HUES64 (cell line): ENCODE data around the gene ACBD5.
A peak's percentile ranks its signal among the peaks of the same experiment; 100 is the strongest.

Experiments
- H3K27ac ChIP-seq: 2 replicates; pipeline ENCODE4 v1.7.0; 2013; ENCODE audit warnings: low read depth, low read length, inconsistent platforms
- H3K27me3 ChIP-seq: 2 replicates; pipeline ENCODE4 v1.6.1; 2013; ENCODE audit warnings: mild to moderate bottlenecking, low read length; ENCODE audit not compliant: insufficient read depth
- H3K36me3 ChIP-seq: 2 replicates; pipeline ENCODE4 v1.6.1; 2013; ENCODE audit warnings: mild to moderate bottlenecking, low read length; ENCODE audit not compliant: insufficient read depth
- H3K4me1 ChIP-seq: 2 replicates; pipeline ENCODE4 v1.6.1; 2013; ENCODE audit warnings: mild to moderate bottlenecking, low read length, moderate library complexity; ENCODE audit not compliant: insufficient read depth
- H3K4me3 ChIP-seq: 2 replicates; pipeline ENCODE4 v1.5.1; 2013; ENCODE audit warnings: mild to moderate bottlenecking, low read length, moderate library complexity
- H3K9ac ChIP-seq: 2 replicates; pipeline ENCODE4 v1.6.1; 2013; ENCODE audit warnings: mild to moderate bottlenecking, low read depth, low read length
- H3K9me3 ChIP-seq: 2 replicates; pipeline ENCODE4 v1.6.1; 2013; ENCODE audit warnings: low read depth, low read length; ENCODE audit not compliant: insufficient read depth
- WGBS: fragments of 150-250, 120-280 bp; methylation state at CpG from one replicate; pipeline ENCODE4 v1.1.7; 2013; ENCODE audit warnings: missing lambda C conversion rate; 5-methylcytosine and 5-hydroxymethylcytosine counted together

ACBD5 gene

GRCh38 chr10:27252267-27253000 lies 11.8 kb upstream of the ACBD5 start:
- Histone ChIP-seq H3K9ac (no peak overlapping the region), H3K27ac (no peak overlapping the region)
- whole genome bisulfite sequencing: 94% methylated on average over 62 of the region's 63 CpGs

DNA sequence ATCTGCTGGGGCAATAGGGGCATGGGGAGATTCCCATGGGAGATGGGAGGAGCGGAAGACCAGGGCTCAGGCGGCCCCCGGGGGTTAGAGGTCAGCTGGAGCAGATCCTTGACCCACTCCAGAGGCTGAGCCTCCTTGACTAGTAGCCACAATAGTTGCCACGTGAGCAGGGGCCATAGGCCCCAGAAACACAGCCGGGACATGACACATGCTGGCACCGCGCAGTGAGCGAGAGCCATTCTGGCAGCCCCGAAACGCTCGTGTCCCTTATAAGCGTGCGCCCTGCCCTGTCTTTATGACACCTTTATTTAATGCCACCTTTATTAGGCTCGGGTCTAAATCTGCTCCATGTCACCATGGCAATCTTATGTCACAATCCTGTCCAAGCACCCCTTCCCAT lies 11.0 kb upstream of the ACBD5 start:
- Histone ChIP-seq H3K36me3 (no peaks in the 10 kb centered on the region), H3K9ac (no peak overlapping the region), H3K27me3 (no peaks in the 10 kb centered on the region), H3K4me3 (no peak overlapping the region), H3K4me1 (0 out of 2 replicates have a peak, but pooled peaks cover 3% of the 10 kb centered on the region), H3K9me3 (no peaks in the 10 kb centered on the region), H3K27ac (no peak overlapping the region)
- 96% methylated on average over 14 of the region's 14 CpGs for WGBS

More at GRCh38 chr10:27252267-27253000, 11.8 kb upstream of the ACBD5 start:
- H3K9me3 ChIP-seq: no peaks in the 10 kb centered on the region
- no peaks in the 10 kb centered on the region for H3K4me1 ChIP-seq
- H3K27me3 ChIP-seq: peaks cover 6% of the 10 kb centered on the region
- H3K36me3 ChIP-seq: no peaks in the 10 kb centered on the region
- no peak overlapping the region for H3K4me3 ChIP-seq

DNA sequence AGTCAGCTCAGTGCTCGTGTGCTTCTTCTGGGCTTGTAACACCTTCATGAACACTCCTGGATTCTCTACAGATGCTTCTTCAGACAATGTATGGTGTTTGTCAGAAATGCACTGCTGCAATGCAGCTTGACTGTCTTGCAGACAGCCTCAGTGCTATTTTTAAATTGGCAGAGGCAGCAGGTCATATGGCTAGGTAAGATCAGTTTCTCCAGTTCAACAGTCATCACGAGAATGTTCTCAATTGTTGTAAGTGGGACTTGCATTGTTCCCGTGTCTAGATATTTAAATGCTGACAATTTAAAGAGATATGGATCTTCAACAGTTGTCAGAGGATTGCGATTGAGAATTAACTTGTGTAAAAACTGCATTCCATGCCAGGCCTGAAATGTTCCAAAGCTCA lies 7.6 kb upstream of the ACBD5 start:
- Histone ChIP-seq H3K4me1 (0 out of 2 replicates have a peak, but pooled peaks cover 3% of the 10 kb centered on the region), H3K9me3 (no peaks in the 10 kb centered on the region), H3K4me3 (no peak overlapping the region), H3K36me3 (no peaks in the 10 kb centered on the region), H3K9ac (no peak overlapping the region), H3K27ac (no peak overlapping the region), H3K27me3 (no peaks in the 10 kb centered on the region)
- 90% methylated on average over 4 of the region's 4 CpGs for WGBS

GRCh38 chr10:27247441-27247840 lies 6.8 kb upstream of the ACBD5 start:
- Histone ChIP-seq H3K36me3 (no peaks in the 10 kb centered on the region), H3K4me1 (0 out of 2 replicates have a peak, but pooled peaks cover 3% of the 10 kb centered on the region), H3K9me3 (no peaks in the 10 kb centered on the region), H3K9ac (no peak overlapping the region), H3K27me3 (no peaks in the 10 kb centered on the region), H3K27ac (no peak overlapping the region), H3K4me3 (no peak overlapping the region)
- WGBS: 90% methylated on average over 3 of the region's 3 CpGs

- Histone ChIP-seq H3K4me3 (no peak overlapping the region), H3K4me1 (0 out of 2 replicates have a peak, but pooled peaks cover 3% of the 10 kb centered on the region)
- WGBS: 92% methylated on average over 5 of the region's 5 CpGs
Observed at GRCh38 chr10:27247006-27247405, 6.4 kb upstream of the ACBD5 start.

GRCh38 chr10:27245836-27246235 lies 5.2 kb upstream of the ACBD5 start:
- Histone ChIP-seq H3K9ac (no peak overlapping the region), H3K9me3 (no peaks in the 10 kb centered on the region), H3K27me3 (no peaks in the 10 kb centered on the region), H3K27ac (no peak overlapping the region), H3K4me3 (no peak overlapping the region), H3K36me3 (no peaks in the 10 kb centered on the region), H3K4me1 (0 out of 2 replicates have a peak, but pooled peaks cover 3% of the 10 kb centered on the region)
- 82% methylated on average over 10 of the region's 11 CpGs for WGBS

More at GRCh38 chr10:27247006-27247405, 6.4 kb upstream of the ACBD5 start:
- Histone ChIP-seq H3K27ac (no peak overlapping the region), H3K27me3 (no peaks in the 10 kb centered on the region), H3K9ac (no peak overlapping the region), H3K9me3 (no peaks in the 10 kb centered on the region), H3K36me3 (no peaks in the 10 kb centered on the region)

DNA sequence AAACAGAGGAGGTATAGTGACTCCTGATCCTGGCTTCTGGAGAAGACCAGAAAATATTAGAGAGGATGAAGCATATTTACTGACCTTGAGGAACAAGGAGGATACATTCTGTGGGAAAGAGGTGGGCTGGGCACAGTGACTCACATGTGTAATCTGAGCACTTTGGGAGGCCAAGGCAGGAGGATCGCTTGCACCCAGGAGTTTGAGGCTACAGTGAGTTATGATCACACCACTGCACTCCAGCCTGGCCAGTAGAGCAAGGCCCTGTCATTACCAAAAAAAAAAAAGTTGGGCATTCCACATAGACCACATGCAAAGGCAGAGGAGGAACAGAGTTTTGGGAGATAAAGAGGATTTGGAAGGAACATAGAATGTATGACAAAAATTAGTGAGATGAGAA lies 4.4 kb upstream of the ACBD5 start:
- Histone ChIP-seq H3K27ac (no peak overlapping the region), H3K27me3 (no peaks in the 10 kb centered on the region), H3K9ac (no peak overlapping the region), H3K4me3 (no peak overlapping the region), H3K36me3 (no peaks in the 10 kb centered on the region), H3K4me1 (0 out of 2 replicates have a peak, but pooled peaks cover 3% of the 10 kb centered on the region), H3K9me3 (no peaks in the 10 kb centered on the region)
- WGBS: 85% methylated on average over 1 of the region's 1 CpG

DNA sequence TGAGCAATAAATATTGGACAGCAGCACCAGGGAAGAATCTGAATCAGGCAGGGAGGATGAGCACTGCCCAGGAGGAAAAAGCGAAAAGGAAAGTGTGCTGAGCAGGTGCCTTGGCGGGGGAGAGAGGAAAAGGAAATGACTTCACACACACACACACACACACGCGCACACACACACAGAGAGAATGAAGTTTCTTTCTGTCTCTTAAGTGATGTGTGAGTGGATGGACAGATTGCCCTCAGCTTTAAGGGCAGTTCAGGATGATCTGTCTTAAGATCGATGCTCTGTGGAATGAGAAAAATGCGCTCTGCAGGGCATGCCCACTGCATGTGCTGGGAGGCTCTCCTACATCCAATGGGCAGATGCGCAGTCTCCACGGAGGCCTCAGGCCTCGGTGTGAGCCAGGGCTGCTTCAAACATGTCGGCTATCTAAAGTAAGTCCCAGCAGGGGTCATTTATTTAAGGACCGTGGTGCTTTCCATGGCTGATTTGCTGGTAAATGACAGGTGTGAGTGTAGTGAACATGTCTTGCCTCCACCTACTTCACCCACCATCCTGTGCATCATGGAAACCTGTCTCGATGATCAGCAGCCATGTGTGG lies 2.5 kb upstream of the ACBD5 start:
- peak overlapping the region; percentile 94 for H3K4me3 ChIP-seq
- H3K9ac ChIP-seq: peak overlapping the region; percentile 75
- H3K27ac ChIP-seq: peak overlapping the region; percentile 82
- peaks cover 7% of the 10 kb centered on the region; the same call in 1 of the 2 replicates for H3K4me1 ChIP-seq
- 9% methylated on average over 10 of the region's 12 CpGs for WGBS
- no peaks in the 10 kb centered on the region for H3K9me3 ChIP-seq
- no peaks in the 10 kb centered on the region for H3K27me3 ChIP-seq
- no peaks in the 10 kb centered on the region for H3K36me3 ChIP-seq

- WGBS: under 1% methylated on average over 4 of the region's 6 CpGs
- H3K4me1 ChIP-seq: peaks cover 7% of the 10 kb centered on the region; the same call in 1 of the 2 replicates
- H3K9me3 ChIP-seq: no peaks in the 10 kb centered on the region
- H3K27ac ChIP-seq: peak overlapping the region; percentile 82
- H3K4me3 ChIP-seq: peak overlapping the region; percentile 94
- no peaks in the 10 kb centered on the region for H3K36me3 ChIP-seq
- H3K27me3 ChIP-seq: no peaks in the 10 kb centered on the region
- H3K9ac ChIP-seq: peak overlapping the region; percentile 75
Observed at GRCh38 chr10:27242473-27242950, 1.9 kb upstream of the ACBD5 start.

DNA sequence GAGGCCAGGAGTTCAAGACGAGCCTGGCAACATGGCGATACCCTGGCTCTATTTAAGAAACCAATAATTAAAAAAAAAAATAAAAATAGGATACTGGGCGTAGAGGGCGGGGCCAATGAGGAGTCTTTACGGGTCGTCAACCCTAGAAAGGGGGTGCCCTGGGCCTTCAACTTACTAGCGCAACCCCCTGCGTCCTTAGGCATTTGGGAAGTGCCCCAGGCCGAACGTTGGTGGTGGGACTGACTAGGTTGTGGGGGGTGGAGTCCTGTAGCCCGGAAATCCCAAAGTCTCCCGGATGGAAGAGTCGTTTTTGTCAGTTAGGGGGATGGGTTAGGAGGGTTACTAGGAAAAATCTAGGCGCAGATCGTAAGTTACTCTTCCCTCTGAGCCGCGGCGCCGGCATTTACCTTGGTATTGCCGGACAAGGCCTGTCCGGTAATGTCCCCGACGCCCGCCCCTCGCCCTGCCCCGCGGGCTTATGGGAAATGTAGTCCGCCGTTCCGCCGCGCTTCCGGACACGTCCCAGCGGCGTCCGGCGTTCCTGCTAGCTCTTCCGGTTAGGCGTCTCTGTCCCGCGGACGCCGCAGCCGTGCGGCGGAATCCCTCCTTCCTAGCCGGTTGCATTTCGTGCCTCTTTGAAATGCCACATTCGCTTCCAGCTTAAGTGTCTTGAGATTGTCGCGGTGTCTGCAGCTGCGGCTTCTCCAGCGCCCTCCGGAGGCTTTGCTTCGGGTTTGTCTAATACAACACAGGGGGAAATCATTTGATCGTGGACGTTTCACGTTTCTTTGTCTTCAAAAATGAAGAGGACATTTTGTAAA lies 1.3 kb upstream of the ACBD5 start:
- Histone ChIP-seq H3K36me3 (no peaks in the 10 kb centered on the region), H3K9me3 (no peaks in the 10 kb centered on the region), H3K4me1 (peaks cover 7% of the 10 kb centered on the region; the same call in 1 of the 2 replicates), H3K27me3 (no peaks in the 10 kb centered on the region), H3K27ac (peak overlapping the region; percentile 82), H3K9ac (peak overlapping the region; percentile 75), H3K4me3 (peak overlapping the region; percentile 94)
- WGBS: under 1% methylated on average over 58 of the region's 59 CpGs
